Astrocyte (in vitro differentiated cells and primary cell): ENCODE data around the gene CTDSPL.

Source experiments
- CTCF ChIP-seq: IDR thresholded peaks from 2 replicates; pipeline ENCODE4 v1.5.1; 2011; ENCODE audit warnings: low read depth, mild to moderate bottlenecking, inconsistent platforms, low read length, moderate library complexity; ENCODE audit not compliant: insufficient read depth
- EZH2 ChIP-seq: IDR thresholded peaks from 2 replicates; pipeline ENCODE4 v1.6.1; 2012; ENCODE audit warnings: mild to moderate bottlenecking, low read length, inconsistent platforms; ENCODE audit not compliant: insufficient read depth

- TF ChIP-seq CTCF: no peak
- TF ChIP-seq EZH2: no peak
These were observed 148.3 kb downstream of the CTDSPL start for GRCh38 chr3:38009807-38010591.
